ENCODE data around the gene ZDHHC6.
A peak's percentile ranks its signal among the peaks of the same experiment; 100 is the strongest.

GRCh38 chr10:112446855-112447619 is at the start of gene ZDHHC6, which contains the start of gene VTI1A:
- TF ChIP-seq POU6F1 (CRISPR knock-in tag; IDR thresholded peaks at IDR 0.05; ENCODE audit: borderline replicate concordance, low read depth): no peak
- TF ChIP-seq GLIS3 (CRISPR knock-in tag; IDR thresholded peaks at IDR 0.05): no peak
- peak; percentile 6; the same call in 1 of the 2 replicates for TF ChIP-seq TSHZ2 (CRISPR knock-in tag; IDR thresholded peaks at IDR 0.05)
- no peak for TF ChIP-seq ZFP3 (CRISPR knock-in tag; IDR thresholded peaks at IDR 0.05)
- TF ChIP-seq RARB (CRISPR knock-in tag; IDR thresholded peaks at IDR 0.05): no peak
- no peak for TF ChIP-seq ZNF565 (CRISPR knock-in tag; conservative IDR thresholded peaks at IDR 0.05; ENCODE audit: low read depth)
- no peak for TF ChIP-seq ISL1 (CRISPR knock-in tag; IDR thresholded peaks at IDR 0.05)
- TF ChIP-seq ZFP30 (CRISPR knock-in tag; IDR thresholded peaks at IDR 0.05): no peak
- TF ChIP-seq TCF4 (CRISPR knock-in tag; IDR thresholded peaks at IDR 0.05; ENCODE audit: borderline replicate concordance): peak; percentile 18; the same call in 1 of the 2 replicates
- no peak for TF ChIP-seq ZC3H10 (CRISPR knock-in tag; IDR thresholded peaks at IDR 0.05)
- no peak for TF ChIP-seq ARNTL (CRISPR knock-in tag; IDR thresholded peaks at IDR 0.05; ENCODE audit: borderline replicate concordance, low read depth)
- TF ChIP-seq CREB5 (CRISPR knock-in tag; IDR thresholded peaks at IDR 0.05; ENCODE audit: low read depth): no peak
